K562 (cell line): Measurements from ENCODE around the gene HELZ2.

ENCODE experiments used
- HDGF ChIP-seq: fragments of 450-650 bp; IDR thresholded peaks from 2 replicates; pipeline ENCODE4 v1.6.1; 2016
- HNRNPK ChIP-seq: fragments of 200-400 bp; formaldehyde crosslinking; IDR thresholded peaks from one replicate; pipeline ENCODE4 v1.6.1; 2018; ENCODE audit warnings: mild to moderate bottlenecking, low read depth, low read length; ENCODE audit not compliant: poor library complexity, severe bottlenecking
- NKRF ChIP-seq: fragments of 450-650 bp; IDR thresholded peaks from 2 replicates; pipeline ENCODE4 v1.6.1; 2016; ENCODE audit warnings: borderline replicate concordance
- POLR2A ChIP-seq: fragments of 450-650 bp; conservative IDR thresholded peaks from 2 replicates; pipeline ENCODE4 v1.6.1; 2016
- PTBP1 ChIP-seq: fragments of 200-400 bp; formaldehyde crosslinking; IDR thresholded peaks from 2 replicates; pipeline ENCODE4 v1.6.1; 2017; ENCODE audit warnings: low read depth, low read length
- SETDB1 ChIP-seq: IDR thresholded peaks from one replicate; pipeline ENCODE4 v1.6.1; 2012; ENCODE audit warnings: low read length, control low read depth, inconsistent platforms
- STAT5B ChIP-seq: fragments of 250-450 bp; sonication (Bioruptor Pico); IDR thresholded peaks from 2 replicates; pipeline ENCODE4 v1.8.0; 2021; ENCODE audit warnings: mild to moderate bottlenecking, inconsistent platforms
- TAF1 ChIP-seq: IDR thresholded peaks from 2 replicates; pipeline ENCODE4 v1.6.1; 2011; ENCODE audit warnings: mild to moderate bottlenecking, low read length, moderate library complexity; ENCODE audit not compliant: insufficient read depth, control insufficient read depth, severe bottlenecking; ENCODE audit errors: extremely low read depth
- THAP7 ChIP-seq: fragments of 250-450 bp; sonication (Bioruptor Pico); IDR thresholded peaks from 2 replicates; pipeline ENCODE4 v1.5.0; 2021
- ZNF146 ChIP-seq: IDR thresholded peaks from one replicate; pipeline ENCODE4 v1.6.1; 2018; ENCODE audit warnings: missing compliant biosample characterization; ENCODE audit not compliant: unreplicated experiment
- ZNF589 ChIP-seq: fragments of 200-800 bp; sonication (Bioruptor generic); IDR thresholded peaks from 2 replicates; pipeline ENCODE4 v1.6.1; 2016; ENCODE audit warnings: low read depth, missing genetic modification characterization, missing compliant biosample characterization
- TF ChIP-seq, protein P1 (sequence below), 2 experiments: fragments of 450-650 bp in 1 of 2; IDR thresholded peaks; 2 replicates each; pipeline ENCODE4 v1.6.1; 2011 to 2017; ENCODE audit warnings: low read depth in 2 of 2, antibody characterized with exemption in 1 of 2, borderline replicate concordance in 1 of 2, low read length in 1 of 2, mild to moderate bottlenecking in 1 of 2, mixed read lengths in 1 of 2; ENCODE audit not compliant: control insufficient read depth in 1 of 2
- TF ChIP-seq, protein P2 (sequence below), 2 experiments: fragments of 450-650 bp in 1 of 2; sonication (generic) in 1 of 2; formaldehyde crosslinking in 1 of 2; IDR thresholded peaks in 1 of 2; conservative IDR thresholded peaks in 1 of 2; 2 replicates each; pipeline versions ENCODE4 v1.6.1 to v1.8.1; 2016 to 2023; ENCODE audit warnings: mild to moderate bottlenecking in 2 of 2, moderate library complexity in 2 of 2, inconsistent platforms in 1 of 2, missing genetic modification reagents in 1 of 2
- TF ChIP-seq, protein P3 (sequence below), 3 experiments: IDR thresholded peaks in 2 of 3; conservative IDR thresholded peaks in 1 of 3; 2 replicates each; pipeline ENCODE4 v1.5.1; 2011 to 2012; ENCODE audit warnings: low read length in 3 of 3, mild to moderate bottlenecking in 3 of 3, control low read depth in 2 of 3, improper control_type of control experiment in 1 of 3, inconsistent platforms in 1 of 3, low read depth in 1 of 3, mixed read lengths in 1 of 3, moderate library complexity in 1 of 3; ENCODE audit not compliant: insufficient read depth in 2 of 3

GRCh38 chr20:63551068-63551467, 23.0 kb downstream of the HELZ2 start:
- TF ChIP-seq HDGF = no peak
- TF ChIP-seq, protein P1, sequence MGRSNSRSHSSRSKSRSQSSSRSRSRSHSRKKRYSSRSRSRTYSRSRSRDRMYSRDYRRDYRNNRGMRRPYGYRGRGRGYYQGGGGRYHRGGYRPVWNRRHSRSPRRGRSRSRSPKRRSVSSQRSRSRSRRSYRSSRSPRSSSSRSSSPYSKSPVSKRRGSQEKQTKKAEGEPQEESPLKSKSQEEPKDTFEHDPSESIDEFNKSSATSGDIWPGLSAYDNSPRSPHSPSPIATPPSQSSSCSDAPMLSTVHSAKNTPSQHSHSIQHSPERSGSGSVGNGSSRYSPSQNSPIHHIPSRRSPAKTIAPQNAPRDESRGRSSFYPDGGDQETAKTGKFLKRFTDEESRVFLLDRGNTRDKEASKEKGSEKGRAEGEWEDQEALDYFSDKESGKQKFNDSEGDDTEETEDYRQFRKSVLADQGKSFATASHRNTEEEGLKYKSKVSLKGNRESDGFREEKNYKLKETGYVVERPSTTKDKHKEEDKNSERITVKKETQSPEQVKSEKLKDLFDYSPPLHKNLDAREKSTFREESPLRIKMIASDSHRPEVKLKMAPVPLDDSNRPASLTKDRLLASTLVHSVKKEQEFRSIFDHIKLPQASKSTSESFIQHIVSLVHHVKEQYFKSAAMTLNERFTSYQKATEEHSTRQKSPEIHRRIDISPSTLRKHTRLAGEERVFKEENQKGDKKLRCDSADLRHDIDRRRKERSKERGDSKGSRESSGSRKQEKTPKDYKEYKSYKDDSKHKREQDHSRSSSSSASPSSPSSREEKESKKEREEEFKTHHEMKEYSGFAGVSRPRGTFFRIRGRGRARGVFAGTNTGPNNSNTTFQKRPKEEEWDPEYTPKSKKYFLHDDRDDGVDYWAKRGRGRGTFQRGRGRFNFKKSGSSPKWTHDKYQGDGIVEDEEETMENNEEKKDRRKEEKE (IDR thresholded peaks at IDR 0.05; ENCODE audit: borderline replicate concordance in 1 of 2, control insufficient read depth in 1 of 2, low read depth in 2 of 2, low read length in 1 of 2) = no peak
- no peak for TF ChIP-seq ZNF589 (CRISPR knock-in tag)
- TF ChIP-seq, protein P2, sequence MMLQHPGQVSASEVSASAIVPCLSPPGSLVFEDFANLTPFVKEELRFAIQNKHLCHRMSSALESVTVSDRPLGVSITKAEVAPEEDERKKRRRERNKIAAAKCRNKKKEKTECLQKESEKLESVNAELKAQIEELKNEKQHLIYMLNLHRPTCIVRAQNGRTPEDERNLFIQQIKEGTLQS (IDR thresholded peaks at IDR 0.05) = no peak
- TF ChIP-seq, protein P2 (CRISPR knock-in tag; conservative IDR thresholded peaks at IDR 0.05) = no peak
- TF ChIP-seq STAT5B (CRISPR knock-in tag) = no peak
- TF ChIP-seq, protein P3, sequence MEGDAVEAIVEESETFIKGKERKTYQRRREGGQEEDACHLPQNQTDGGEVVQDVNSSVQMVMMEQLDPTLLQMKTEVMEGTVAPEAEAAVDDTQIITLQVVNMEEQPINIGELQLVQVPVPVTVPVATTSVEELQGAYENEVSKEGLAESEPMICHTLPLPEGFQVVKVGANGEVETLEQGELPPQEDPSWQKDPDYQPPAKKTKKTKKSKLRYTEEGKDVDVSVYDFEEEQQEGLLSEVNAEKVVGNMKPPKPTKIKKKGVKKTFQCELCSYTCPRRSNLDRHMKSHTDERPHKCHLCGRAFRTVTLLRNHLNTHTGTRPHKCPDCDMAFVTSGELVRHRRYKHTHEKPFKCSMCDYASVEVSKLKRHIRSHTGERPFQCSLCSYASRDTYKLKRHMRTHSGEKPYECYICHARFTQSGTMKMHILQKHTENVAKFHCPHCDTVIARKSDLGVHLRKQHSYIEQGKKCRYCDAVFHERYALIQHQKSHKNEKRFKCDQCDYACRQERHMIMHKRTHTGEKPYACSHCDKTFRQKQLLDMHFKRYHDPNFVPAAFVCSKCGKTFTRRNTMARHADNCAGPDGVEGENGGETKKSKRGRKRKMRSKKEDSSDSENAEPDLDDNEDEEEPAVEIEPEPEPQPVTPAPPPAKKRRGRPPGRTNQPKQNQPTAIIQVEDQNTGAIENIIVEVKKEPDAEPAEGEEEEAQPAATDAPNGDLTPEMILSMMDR (IDR thresholded peaks at IDR 0.05 in 2 of 3, conservative IDR thresholded peaks at IDR 0.05 in 1 of 3; ENCODE audit: insufficient read depth in 2 of 3, low read depth in 1 of 3, low read length in 3 of 3) = no peak
- no peak for TF ChIP-seq PTBP1
- TF ChIP-seq TAF1 = no peak
- no peak for TF ChIP-seq NKRF
- no peak for TF ChIP-seq SETDB1
- no peak for TF ChIP-seq THAP7 (CRISPR knock-in tag)
- no peak for TF ChIP-seq ZNF146 (CRISPR knock-in tag)
- TF ChIP-seq HNRNPK = no peak
- no peak for TF ChIP-seq POLR2A
